PC-3 (cell line): ENCODE results near the gene PICALM.

ENCODE experiments used
- EZH2 ChIP-seq: fragments of 300-600 bp; sonication (generic); IDR thresholded peaks from one replicate; pipeline ENCODE4 v1.6.1; 2017; ENCODE audit warnings: antibody characterized with exemption, mild to moderate bottlenecking, low read length; ENCODE audit not compliant: unreplicated experiment
- EZH2phosphoT487 ChIP-seq: fragments of 300-600 bp; sonication (generic); IDR thresholded peaks from 2 replicates; pipeline ENCODE4 v1.6.1; 2018; ENCODE audit warnings: mild to moderate bottlenecking, antibody characterized with exemption, low read length, borderline replicate concordance
- TF ChIP-seq, protein P1 (sequence below): fragments of 300-600 bp; sonication (generic); conservative IDR thresholded peaks from 2 replicates; pipeline ENCODE4 v1.5.1; 2017; ENCODE audit warnings: antibody characterized with exemption, low read depth, mild to moderate bottlenecking, low read length

DNA sequence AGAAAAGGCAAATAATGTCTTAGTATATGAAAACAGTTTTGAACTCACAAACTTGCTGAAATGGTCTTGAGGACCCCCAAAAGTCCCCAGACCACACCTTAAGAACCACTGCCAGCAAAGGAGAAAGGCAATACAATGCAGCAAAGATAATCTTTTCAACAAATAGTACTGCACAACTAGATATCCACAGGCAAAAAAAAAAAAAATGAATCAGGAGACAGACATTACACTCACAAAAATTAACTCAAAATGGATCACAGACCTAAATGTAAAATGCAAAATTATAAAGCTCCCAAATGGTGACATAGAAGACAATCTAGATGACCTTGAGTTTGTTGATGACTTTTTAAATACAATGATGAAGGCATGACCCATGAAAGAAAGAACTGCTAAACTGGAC lies 8.3 kb downstream of the PICALM start:
- TF ChIP-seq, protein P1, sequence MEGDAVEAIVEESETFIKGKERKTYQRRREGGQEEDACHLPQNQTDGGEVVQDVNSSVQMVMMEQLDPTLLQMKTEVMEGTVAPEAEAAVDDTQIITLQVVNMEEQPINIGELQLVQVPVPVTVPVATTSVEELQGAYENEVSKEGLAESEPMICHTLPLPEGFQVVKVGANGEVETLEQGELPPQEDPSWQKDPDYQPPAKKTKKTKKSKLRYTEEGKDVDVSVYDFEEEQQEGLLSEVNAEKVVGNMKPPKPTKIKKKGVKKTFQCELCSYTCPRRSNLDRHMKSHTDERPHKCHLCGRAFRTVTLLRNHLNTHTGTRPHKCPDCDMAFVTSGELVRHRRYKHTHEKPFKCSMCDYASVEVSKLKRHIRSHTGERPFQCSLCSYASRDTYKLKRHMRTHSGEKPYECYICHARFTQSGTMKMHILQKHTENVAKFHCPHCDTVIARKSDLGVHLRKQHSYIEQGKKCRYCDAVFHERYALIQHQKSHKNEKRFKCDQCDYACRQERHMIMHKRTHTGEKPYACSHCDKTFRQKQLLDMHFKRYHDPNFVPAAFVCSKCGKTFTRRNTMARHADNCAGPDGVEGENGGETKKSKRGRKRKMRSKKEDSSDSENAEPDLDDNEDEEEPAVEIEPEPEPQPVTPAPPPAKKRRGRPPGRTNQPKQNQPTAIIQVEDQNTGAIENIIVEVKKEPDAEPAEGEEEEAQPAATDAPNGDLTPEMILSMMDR, result no peak
- no peak for TF ChIP-seq EZH2
- no peak for TF ChIP-seq EZH2phosphoT487
